ENCODE data around the gene VAMP1. TPM values are rescaled to one million over a fixed set of nuclear protein-coding genes. Genes with fewer than 3 reads are reported as not detected.

The VAMP1 gene
- total and polyA plus RNA-seq, 9 of the 15 experiments (the other 6 are each of a cell fraction or from before 2014, with no cell fraction given): 0.76 to 13.2 (median 4.2) TPM

DNA sequence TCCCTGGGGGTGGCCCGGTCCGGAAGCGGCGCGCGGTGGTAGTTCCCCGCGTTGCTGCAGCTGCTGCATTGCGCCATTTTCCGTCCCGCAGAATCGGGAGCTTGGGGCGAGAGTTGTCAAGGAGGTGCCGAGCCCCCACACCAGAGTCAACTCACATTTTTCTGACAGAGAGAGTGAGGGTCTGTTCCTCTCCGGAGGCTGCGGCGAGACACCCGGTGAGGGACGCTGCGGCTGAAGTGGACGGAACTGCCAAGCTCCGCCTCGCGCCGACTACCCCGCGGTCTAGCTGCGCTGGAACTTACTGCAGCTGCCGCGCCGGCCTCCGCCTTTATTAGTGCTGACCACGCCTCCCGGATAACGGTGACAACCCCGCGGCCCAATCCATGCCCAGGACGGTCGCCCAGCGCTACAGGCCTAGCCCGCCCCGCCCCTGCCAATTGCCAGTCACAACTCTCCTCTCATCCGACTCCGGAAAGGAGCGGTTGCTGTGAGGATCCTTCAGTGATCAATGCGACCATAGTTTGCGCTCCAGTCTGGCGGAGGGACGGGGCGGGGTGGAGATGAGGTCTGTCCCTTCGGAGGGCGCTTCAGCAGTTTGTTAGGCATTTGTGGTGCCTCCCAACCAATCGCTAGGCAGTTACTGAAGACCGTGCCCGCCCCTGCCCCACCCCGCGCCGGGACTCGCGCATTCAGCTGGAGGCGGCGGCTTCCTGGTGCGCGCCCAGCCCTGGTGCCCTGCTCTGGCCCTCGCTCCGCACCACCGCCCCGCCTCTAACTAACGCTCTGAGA lies at the start of gene VAMP1 (continued):
- TF ChIP-seq, protein P1, sequence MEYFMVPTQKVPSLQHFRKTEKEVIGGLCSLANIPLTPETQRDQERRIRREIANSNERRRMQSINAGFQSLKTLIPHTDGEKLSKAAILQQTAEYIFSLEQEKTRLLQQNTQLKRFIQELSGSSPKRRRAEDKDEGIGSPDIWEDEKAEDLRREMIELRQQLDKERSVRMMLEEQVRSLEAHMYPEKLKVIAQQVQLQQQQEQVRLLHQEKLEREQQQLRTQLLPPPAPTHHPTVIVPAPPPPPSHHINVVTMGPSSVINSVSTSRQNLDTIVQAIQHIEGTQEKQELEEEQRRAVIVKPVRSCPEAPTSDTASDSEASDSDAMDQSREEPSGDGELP (CRISPR knock-in tag; IDR thresholded peaks at IDR 0.05; ENCODE audit: borderline replicate concordance): peak; percentile 88
- TF ChIP-seq MBD2 (IDR thresholded peaks at IDR 0.05; ENCODE audit: borderline replicate concordance, low read depth) (peak; percentile 65), HNRNPUL1 (IDR thresholded peaks at IDR 0.05; ENCODE audit: low read length) (no peak), POLR2H (tag; IDR thresholded peaks at IDR 0.05; ENCODE audit: low read depth) (peak; percentile 96), EHMT2 (IDR thresholded peaks at IDR 0.05) (no peak), TAF15 (IDR thresholded peaks at IDR 0.05; ENCODE audit: low read depth, low read length) (no peak), ZNF212 (CRISPR knock-in tag; IDR thresholded peaks at IDR 0.05) (no peak), TAF9B (IDR thresholded peaks at IDR 0.05; ENCODE audit: partially characterized antibody) (peak; percentile 61), POLR2AphosphoS5 (IDR thresholded peaks at IDR 0.05; ENCODE audit: control insufficient read depth, insufficient read depth, low read depth, low read length) (peak; percentile 68; the same call in 1 of the 2 replicates), ZNF354B (CRISPR knock-in tag; IDR thresholded peaks at IDR 0.05) (no peak), ZNF224 (CRISPR knock-in tag; IDR thresholded peaks at IDR 0.05) (no peak), HDAC2 (IDR thresholded peaks at IDR 0.05) (peak; percentile 32; the same call in 1 of the 2 replicates), MXI1 (IDR thresholded peaks at IDR 0.05; ENCODE audit: low read depth, low read length) (peak; percentile 37; the same call in 1 of the 2 replicates)
- TF ChIP-seq, protein P2, sequence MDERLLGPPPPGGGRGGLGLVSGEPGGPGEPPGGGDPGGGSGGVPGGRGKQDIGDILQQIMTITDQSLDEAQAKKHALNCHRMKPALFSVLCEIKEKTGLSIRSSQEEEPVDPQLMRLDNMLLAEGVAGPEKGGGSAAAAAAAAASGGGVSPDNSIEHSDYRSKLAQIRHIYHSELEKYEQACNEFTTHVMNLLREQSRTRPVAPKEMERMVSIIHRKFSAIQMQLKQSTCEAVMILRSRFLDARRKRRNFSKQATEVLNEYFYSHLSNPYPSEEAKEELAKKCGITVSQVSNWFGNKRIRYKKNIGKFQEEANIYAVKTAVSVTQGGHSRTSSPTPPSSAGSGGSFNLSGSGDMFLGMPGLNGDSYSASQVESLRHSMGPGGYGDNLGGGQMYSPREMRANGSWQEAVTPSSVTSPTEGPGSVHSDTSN (CRISPR knock-in tag; IDR thresholded peaks at IDR 0.05; ENCODE audit: low read depth): no peak
- TF ChIP-seq, protein P2 (tag; conservative IDR thresholded peaks at IDR 0.05; ENCODE audit: low read depth): peak; percentile 93
- TF ChIP-seq, protein P3, sequence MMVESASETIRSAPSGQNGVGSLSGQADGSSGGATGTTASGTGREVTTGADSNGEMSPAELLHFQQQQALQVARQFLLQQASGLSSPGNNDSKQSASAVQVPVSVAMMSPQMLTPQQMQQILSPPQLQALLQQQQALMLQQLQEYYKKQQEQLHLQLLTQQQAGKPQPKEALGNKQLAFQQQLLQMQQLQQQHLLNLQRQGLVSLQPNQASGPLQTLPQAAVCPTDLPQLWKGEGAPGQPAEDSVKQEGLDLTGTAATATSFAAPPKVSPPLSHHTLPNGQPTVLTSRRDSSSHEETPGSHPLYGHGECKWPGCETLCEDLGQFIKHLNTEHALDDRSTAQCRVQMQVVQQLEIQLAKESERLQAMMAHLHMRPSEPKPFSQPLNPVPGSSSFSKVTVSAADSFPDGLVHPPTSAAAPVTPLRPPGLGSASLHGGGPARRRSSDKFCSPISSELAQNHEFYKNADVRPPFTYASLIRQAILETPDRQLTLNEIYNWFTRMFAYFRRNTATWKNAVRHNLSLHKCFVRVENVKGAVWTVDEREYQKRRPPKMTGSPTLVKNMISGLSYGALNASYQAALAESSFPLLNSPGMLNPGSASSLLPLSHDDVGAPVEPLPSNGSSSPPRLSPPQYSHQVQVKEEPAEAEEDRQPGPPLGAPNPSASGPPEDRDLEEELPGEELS (CRISPR knock-in tag; IDR thresholded peaks at IDR 0.05; ENCODE audit: borderline replicate concordance): no peak
- TF ChIP-seq, protein P4, sequence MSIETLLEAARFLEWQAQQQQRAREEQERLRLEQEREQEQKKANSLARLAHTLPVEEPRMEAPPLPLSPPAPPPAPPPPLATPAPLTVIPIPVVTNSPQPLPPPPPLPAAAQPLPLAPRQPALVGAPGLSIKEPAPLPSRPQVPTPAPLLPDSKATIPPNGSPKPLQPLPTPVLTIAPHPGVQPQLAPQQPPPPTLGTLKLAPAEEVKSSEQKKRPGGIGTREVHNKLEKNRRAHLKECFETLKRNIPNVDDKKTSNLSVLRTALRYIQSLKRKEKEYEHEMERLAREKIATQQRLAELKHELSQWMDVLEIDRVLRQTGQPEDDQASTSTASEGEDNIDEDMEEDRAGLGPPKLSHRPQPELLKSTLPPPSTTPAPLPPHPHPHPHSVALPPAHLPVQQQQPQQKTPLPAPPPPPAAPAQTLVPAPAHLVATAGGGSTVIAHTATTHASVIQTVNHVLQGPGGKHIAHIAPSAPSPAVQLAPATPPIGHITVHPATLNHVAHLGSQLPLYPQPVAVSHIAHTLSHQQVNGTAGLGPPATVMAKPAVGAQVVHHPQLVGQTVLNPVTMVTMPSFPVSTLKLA (conservative IDR thresholded peaks at IDR 0.05): peak in 1 of 2 experiments; percentile 45; a peak in 2 of 4 replicates
